Fibroblast of skin of left quadriceps (primary cell): Measurements from ENCODE around the gene KIF2A.

Experiments used
- DNase-seq, 2 experiments: peaks; one replicate each; pipeline ENCODE4 v3.0.0-alpha.2; 2013; ENCODE audit warnings: low read depth in 2 of 2

The KIF2A gene

GRCh38 chr5:62305715-62306322 is at the start of gene KIF2A:
Gene KIF2A (plus strand): TSS chr5:62306206. CDS start chr5:62306473, 267 bp downstream.
- peak; percentile 87 to 88 for DNase-seq

DNA sequence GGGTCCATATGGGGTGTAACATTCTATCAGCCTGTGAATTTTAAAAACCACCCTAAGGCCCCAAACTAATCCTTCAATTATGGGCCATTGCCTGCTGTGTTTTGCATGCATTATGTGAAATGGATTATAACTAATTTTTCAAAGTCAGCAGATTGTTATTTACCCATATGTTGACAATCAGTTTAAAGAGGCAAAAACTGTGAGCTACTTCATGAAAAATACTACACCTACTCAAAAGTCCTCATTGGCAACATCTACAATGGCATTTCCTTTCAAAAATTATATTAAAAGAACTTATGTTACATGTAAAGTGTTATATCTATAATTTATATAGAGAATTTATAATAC is 49.0 kb upstream of the KIF2A start:
- no peak for DNase-seq

GRCh38 chr5:62258654-62259053 is 47.4 kb upstream of the KIF2A start:
- no peak for DNase-seq

- no peak for DNase-seq
These were observed 46.2 kb upstream of the KIF2A start for GRCh38 chr5:62259699-62260250.

DNA sequence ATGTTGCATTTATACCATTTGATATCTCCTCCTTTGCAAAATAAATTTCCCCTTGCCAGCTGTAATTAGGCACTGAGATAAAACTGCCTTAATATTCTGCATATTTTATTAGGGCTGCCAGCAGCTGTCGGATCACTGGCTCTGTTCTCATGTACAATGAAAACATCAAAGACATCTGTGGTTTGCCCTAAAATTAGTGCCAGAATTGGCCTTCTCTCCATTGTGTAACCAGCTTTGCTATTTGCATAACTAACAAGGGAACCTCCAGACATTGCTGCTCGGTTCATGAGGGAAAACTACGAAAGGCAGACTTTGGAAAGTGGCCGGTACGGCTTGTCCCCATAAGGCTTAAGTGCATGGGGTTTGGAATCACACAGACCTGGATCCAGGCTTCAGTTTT is 45.5 kb upstream of the KIF2A start:
- DNase-seq, result no peak

GRCh38 chr5:62263401-62263800 is 42.6 kb upstream of the KIF2A start:
- DNase-seq, result no peak

DNA sequence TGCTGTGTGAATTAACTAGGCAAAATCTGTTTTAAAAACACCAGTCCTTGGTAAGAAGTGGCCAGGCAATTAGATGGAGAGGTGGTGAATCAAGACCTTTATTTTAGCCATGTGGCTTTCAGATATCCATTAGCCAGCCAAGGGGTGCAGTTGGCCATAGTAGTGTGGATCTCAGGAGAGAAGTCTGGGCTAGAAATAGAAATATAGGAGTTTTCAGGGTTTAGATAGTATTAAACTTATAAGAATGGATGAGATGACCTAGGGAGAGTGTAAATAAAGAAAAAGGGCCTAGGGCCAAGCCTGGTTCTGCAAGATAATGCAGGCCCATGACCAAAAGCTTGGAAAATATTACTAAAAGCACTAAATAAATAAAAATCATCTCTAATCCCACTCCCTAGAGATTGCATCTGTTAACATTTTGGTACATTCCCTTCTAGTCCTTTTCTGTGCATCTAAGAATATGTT is 40.3 kb upstream of the KIF2A start:
- no peak for DNase-seq

GRCh38 chr5:62266573-62266972 is 39.4 kb upstream of the KIF2A start:
- no peak for DNase-seq

- DNase-seq, result no peak
These were observed 37.8 kb upstream of the KIF2A start for GRCh38 chr5:62268234-62268633.

- no peak for DNase-seq
These were observed 37.2 kb upstream of the KIF2A start for GRCh38 chr5:62268792-62269191.

- DNase-seq, result no peak
These were observed 34.6 kb upstream of the KIF2A start for GRCh38 chr5:62271370-62271769.

DNA sequence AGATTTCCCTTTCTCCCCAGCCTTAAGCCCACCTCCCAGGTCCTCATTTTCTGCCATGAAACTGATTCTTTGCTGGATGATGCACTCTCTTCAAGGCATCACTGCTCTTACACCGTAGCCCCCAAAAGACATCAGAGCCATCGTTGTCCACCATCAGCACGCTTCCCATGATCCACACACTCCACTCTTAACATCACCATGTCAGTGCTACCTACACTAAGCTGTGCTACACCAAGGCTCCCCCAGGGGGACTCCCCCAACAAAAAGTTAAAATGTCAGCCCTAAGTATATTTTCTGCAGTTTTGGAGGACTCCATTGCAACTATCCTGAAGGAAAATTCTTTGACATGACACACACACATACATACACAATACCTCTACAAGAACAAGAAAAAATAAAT is 34.1 kb upstream of the KIF2A start:
- no peak for DNase-seq

DNA sequence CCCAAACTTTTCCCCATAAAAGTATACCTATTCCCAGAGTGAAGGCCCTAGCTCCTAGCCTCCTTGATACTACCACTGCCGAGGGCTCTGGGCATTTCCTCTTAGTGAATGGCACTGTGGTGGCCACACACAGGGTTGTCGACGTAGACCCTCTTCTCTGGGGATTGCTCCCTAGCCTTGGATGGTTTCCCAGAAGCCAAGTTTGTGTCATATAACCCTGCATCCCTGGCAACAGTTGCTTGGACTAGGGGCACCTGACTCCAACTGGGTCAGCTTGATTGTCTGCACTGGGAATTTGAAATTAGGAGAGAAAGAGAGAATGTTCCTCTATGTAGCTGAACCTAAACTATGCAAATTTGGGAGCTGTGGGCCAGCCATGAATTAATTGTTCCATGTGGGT is 32.3 kb upstream of the KIF2A start:
- no peak for DNase-seq

DNA sequence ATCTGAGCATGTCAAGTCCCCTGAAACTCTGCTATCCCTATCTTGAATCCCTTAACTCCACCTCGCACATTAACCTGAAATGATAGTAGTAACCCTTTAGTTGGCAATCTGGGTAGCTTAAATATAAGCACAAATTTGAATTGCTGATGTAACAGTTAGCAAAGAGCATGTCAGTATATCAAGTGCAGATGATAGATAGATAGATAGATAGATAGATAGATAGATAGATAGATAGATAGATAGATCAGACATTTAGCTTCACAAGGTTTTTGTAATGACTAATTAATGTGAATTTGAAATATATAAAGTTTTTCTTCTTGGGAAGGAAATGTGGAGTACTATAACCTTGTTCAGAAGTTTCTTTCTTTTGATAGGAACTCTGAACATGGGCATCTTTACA is 30.4 kb upstream of the KIF2A start:
- DNase-seq, result no peak

GRCh38 chr5:62281411-62281810 is 24.6 kb upstream of the KIF2A start:
- no peak for DNase-seq

GRCh38 chr5:62282064-62282463 is 23.9 kb upstream of the KIF2A start:
- no peak for DNase-seq

GRCh38 chr5:62283005-62283404 is 23.0 kb upstream of the KIF2A start:
- no peak for DNase-seq

GRCh38 chr5:62283861-62284260 is 22.1 kb upstream of the KIF2A start:
- no peak for DNase-seq

DNA sequence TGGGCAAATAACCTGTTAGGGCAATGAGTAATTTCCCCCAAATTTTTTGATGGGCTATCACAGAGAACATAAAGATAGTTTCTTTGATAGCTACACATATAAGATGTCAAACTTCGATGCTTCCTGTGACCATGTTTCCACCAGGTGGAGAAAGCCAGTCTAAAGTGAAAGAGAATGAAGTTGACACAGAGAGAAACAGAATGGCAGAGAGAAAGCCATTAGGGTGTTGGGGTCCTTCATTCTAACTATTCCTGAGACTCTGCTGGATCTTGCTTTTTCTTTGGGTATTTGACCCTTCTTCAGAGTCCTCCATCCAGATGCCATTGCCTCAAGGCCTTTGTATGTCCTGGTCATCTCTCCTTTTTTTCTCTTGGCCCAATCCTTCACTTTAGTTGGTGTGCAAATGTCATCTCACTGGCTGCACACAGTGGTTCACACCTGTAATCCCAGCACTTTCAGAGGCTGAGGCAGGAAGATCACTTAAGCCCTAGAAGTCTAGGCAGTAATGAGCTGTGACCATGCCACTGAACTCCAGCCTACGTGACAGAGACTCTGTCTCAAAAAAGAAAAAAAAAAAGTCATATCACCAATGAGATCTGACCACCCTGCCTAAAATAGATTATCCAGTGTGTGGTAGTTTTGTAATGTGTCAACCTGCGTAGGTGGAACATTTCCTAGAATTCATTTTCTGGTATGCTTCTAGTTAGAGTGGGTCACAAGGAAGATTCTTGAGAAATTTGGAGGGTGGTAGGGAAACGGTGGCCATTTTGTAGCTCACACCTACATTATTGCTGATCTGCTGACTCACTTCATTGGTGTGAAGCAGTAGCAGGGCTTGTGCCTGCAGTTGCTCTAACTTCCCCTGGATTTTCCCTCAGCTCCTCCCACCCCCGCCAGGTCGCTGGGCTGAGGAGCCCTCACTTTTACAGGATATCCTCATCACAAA is 20.8 kb upstream of the KIF2A start:
- no peak for DNase-seq

- no peak for DNase-seq
These were observed 19.2 kb upstream of the KIF2A start for GRCh38 chr5:62286834-62287233.

DNA sequence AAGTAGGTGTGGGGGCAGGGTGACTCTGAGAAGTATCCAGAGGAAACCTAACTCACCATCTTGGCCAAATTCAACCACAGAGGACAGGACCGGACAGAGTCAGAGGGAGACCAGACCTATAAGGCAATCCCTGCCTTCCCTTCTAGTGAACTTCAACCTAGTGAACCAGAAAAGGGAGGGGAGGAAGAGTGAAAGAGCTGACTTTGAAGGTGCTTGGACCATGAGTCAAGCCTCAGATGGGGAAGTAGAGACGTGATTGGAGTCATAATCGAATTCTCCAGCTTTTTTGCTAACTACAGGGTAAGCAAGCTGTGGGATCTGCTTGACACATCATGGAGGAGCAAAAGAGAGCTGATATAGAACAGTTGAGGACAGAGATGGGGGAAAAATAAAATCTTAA is 18.8 kb upstream of the KIF2A start:
- DNase-seq, result no peak

GRCh38 chr5:62288118-62288517 is 17.9 kb upstream of the KIF2A start:
- DNase-seq, result no peak

- no peak for DNase-seq
These were observed 16.2 kb upstream of the KIF2A start for GRCh38 chr5:62289813-62290212.
